ENCODE measurements around the gene TSPAN19.

GRCh38 chr12:85036234-85036707 is at the start of gene TSPAN19, which contains the start of gene LRRIQ1:
- TF ChIP-seq EZH2 (IDR thresholded peaks at IDR 0.05; ENCODE audit: insufficient read depth, poor library complexity, severe bottlenecking) (no peak), EZH2phosphoT487 (IDR thresholded peaks at IDR 0.05; ENCODE audit: insufficient read depth, low read depth) (no peak)
